ENCODE measurements around the gene TTLL7.
"Not testable (repeated sequence)": the region's sequence is repeated elsewhere in the genome, so short reads cannot be mapped to it uniquely, and the experiment has no call there.

Gene TTLL7

GRCh38 chr1:83985048-83985447 lies 13.9 kb downstream of the TTLL7 start:
- POLR2A ChIA-PET (ENCODE audit: low non-redundant PET): no interaction called here
- no peak for TF ChIP-seq CTCF (conservative IDR thresholded peaks at IDR 0.05; ENCODE audit: low read depth)
- no peak overlapping the region for H3K27ac ChIP-seq

GRCh38 chr1:83983918-83984317 lies 15.0 kb downstream of the TTLL7 start:
- DNase-seq (ENCODE audit: low spot score); CTCF ChIA-PET; POLR2A ChIA-PET (ENCODE audit: low non-redundant PET); H3K27ac ChIP-seq: not testable (repeated sequence)

More at GRCh38 chr1:83985048-83985447, 13.9 kb downstream of the TTLL7 start:
- no peak for DNase-seq (ENCODE audit: low spot score)
- CTCF ChIA-PET: no interaction called here

GRCh38 chr1:83978056-83978455 lies 20.9 kb downstream of the TTLL7 start:
- ChIA-PET CTCF (interaction anchor here (0.5 kb wide), 1 partner anchor 316 kb away, joined by 6 read pairs; no protein-coding TSS in a partner anchor), POLR2A (ENCODE audit: low non-redundant PET) (no interaction called here)
- DNase-seq (ENCODE audit: low spot score): no peak
- no peak for TF ChIP-seq CTCF (conservative IDR thresholded peaks at IDR 0.05; ENCODE audit: low read depth)
- no peak overlapping the region for H3K27ac ChIP-seq

- CTCF ChIA-PET: no interaction called here
- no peak for DNase-seq (ENCODE audit: low spot score)
- no peak overlapping the region for H3K27ac ChIP-seq
- no peak for TF ChIP-seq CTCF (conservative IDR thresholded peaks at IDR 0.05; ENCODE audit: low read depth)
- POLR2A ChIA-PET (ENCODE audit: low non-redundant PET): no interaction called here
These were observed 22.0 kb downstream of the TTLL7 start for GRCh38 chr1:83976920-83977319.

- DNase-seq (ENCODE audit: low spot score): no peak
- TF ChIP-seq CTCF (conservative IDR thresholded peaks at IDR 0.05; ENCODE audit: low read depth): no peak
- CTCF ChIA-PET: no interaction called here
- POLR2A ChIA-PET (ENCODE audit: low non-redundant PET): no interaction called here
- H3K27ac ChIP-seq: no peak overlapping the region
These were observed 28.1 kb downstream of the TTLL7 start for GRCh38 chr1:83970802-83971201.

GRCh38 chr1:83970114-83970513 lies 28.8 kb downstream of the TTLL7 start:
- ChIA-PET POLR2A (ENCODE audit: low non-redundant PET) (no interaction called here), CTCF (no interaction called here)
- no peak overlapping the region for H3K27ac ChIP-seq
- no peak for DNase-seq (ENCODE audit: low spot score)
- TF ChIP-seq CTCF (conservative IDR thresholded peaks at IDR 0.05; ENCODE audit: low read depth): no peak

- DNase-seq (ENCODE audit: low spot score): no peak
- no peak overlapping the region for H3K27ac ChIP-seq
- ChIA-PET POLR2A (ENCODE audit: low non-redundant PET) (no interaction called here), CTCF (no interaction called here)
- no peak for TF ChIP-seq CTCF (conservative IDR thresholded peaks at IDR 0.05; ENCODE audit: low read depth)
These were observed 31.6 kb downstream of the TTLL7 start for GRCh38 chr1:83967336-83967735.
